HL-60/S4 (cell line): ENCODE results near the gene CPSF7.

Source experiments
- in situ Hi-C: fragments of 300-500 bp; cut with MboI; formaldehyde crosslinking; loops from 2 replicates; pipeline ENCODE4 v1.14.3; 2022; ENCODE audit warnings: low sequenced_read_pairs

The CPSF7 gene

GRCh38 chr11:61401173-61401572 lies 28.6 kb downstream of the CPSF7 start:
- in situ Hi-C loops: no loop called here

- in situ Hi-C loops: no loop called here
Observed at GRCh38 chr11:61392981-61393595, 36.7 kb downstream of the CPSF7 start.

- in situ Hi-C loops: no loop called here
Observed at GRCh38 chr11:61390161-61390560, 39.6 kb downstream of the CPSF7 start.

GRCh38 chr11:61384271-61385242 lies 45.2 kb downstream of the CPSF7 start:
- in situ Hi-C loops: loop anchor here (10.0 kb wide), 1 partner anchor 50 kb away; the partner anchor contains the start of genes DDB1 and TKFC

GRCh38 chr11:61383859-61384258 lies 45.9 kb downstream of the CPSF7 start:
- in situ Hi-C loops: loop anchor here (10.0 kb wide), 1 partner anchor 49 kb away; the partner anchor contains the start of genes DDB1 and TKFC

GRCh38 chr11:61380884-61381283 lies 48.9 kb downstream of the CPSF7 start:
- in situ Hi-C loops: loop anchor here (10.0 kb wide), 1 partner anchor 46 kb away; the partner anchor contains the start of genes DDB1 and TKFC

- in situ Hi-C loops: no loop called here
Observed at GRCh38 chr11:61378713-61379313, 51.0 kb downstream of the CPSF7 start.

- in situ Hi-C loops: no loop called here
Observed at GRCh38 chr11:61377461-61378160, 52.2 kb downstream of the CPSF7 start.

- in situ Hi-C loops: no loop called here
Observed at GRCh38 chr11:61375761-61376108, 54.0 kb downstream of the CPSF7 start.

- in situ Hi-C loops: no loop called here
Observed at GRCh38 chr11:61372659-61373420, 56.9 kb downstream of the CPSF7 start.

GRCh38 chr11:61370349-61371005 lies 59.3 kb downstream of the CPSF7 start:
- in situ Hi-C loops: no loop called here

GRCh38 chr11:61369372-61370348 lies 60.1 kb downstream of the CPSF7 start:
- in situ Hi-C loops: no loop called here

- in situ Hi-C loops: no loop called here
Observed at GRCh38 chr11:61368646-61369045, 61.1 kb downstream of the CPSF7 start.

GRCh38 chr11:61367406-61367805 lies 62.4 kb downstream of the CPSF7 start:
- in situ Hi-C loops: no loop called here

GRCh38 chr11:61364012-61364675 lies 65.6 kb downstream of the CPSF7 start:
- in situ Hi-C loops: no loop called here

GRCh38 chr11:61362542-61362875 lies 67.3 kb downstream of the CPSF7 start:
- in situ Hi-C loops: no loop called here

GRCh38 chr11:61361741-61362541 lies 67.8 kb downstream of the CPSF7 start, which contains the start of the genes CYB561A3 and TMEM138:
Gene CYB561A3 (minus strand): TSS chr11:61361882. CDS start chr11:61356713, 5,169 bp downstream.
Gene TMEM138 (plus strand): TSS chr11:61362374. CDS start chr11:61364391, 2,017 bp downstream.
- in situ Hi-C loops: no loop called here
